ENCODE results near the gene GDF7. TPM values are rescaled to one million over a fixed set of nuclear protein-coding genes. Genes with fewer than 3 reads are reported as not detected.

The GDF7 gene
- total and polyA plus RNA-seq, 2 donors (not counting 3 experiments of a cell fraction or from before 2014, with no cell fraction given) = 3.7 to 3.9 TPM

DNA sequence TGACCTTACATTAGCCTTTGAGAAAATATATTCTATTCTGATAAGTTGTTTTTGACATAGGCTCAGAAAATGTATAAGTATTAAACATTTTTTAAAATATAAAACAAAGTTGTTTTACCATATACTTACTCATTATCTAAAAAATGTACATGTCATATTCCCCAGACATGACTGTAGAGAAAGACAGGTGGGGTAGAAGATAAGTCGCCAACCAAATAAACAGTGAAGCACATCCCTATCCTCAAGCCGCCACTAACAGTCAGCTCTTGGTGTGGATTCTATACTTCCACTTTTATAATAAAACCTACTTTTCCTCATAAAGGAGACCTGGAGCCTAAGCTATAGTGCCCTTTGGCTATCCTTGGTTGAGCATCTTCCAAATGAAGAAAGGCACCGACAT, 26.4 kb downstream of the GDF7 start:
- Histone ChIP-seq H3K36me3 (ENCODE audit: control insufficient read depth in 2 of 2, extremely low read depth in 1 of 2, insufficient read depth in 2 of 2, low read length in 2 of 2) (peaks cover 0 to 9% of the 10 kb centered on the region in 2 experiments), H3K4me1 (ENCODE audit: control insufficient read depth, extremely low read depth, insufficient read depth, low read length) (no peaks in the 10 kb centered on the region), H3K9me3 (replicated peaks; ENCODE audit: control insufficient read depth, insufficient read depth, low read length) (no peaks in the 10 kb centered on the region), H3K4me3 (replicated peaks in 1 of 3; ENCODE audit: insufficient read depth in 1 of 3, low read depth in 1 of 3, low read length in 3 of 3) (no peak overlapping the region), H2AFZ (ENCODE audit: low read depth, low read length) (no peak overlapping the region), H3K9me1 (replicated peaks; ENCODE audit: control insufficient read depth, extremely low read depth, insufficient read depth, low read length) (no peaks in the 10 kb centered on the region), H3K9ac (replicated peaks; ENCODE audit: extremely low read depth, insufficient read depth, low read length) (no peak overlapping the region), H3K27me3 (ENCODE audit: control insufficient read depth in 2 of 2, insufficient read depth in 2 of 2, low read length in 2 of 2) (no peaks in the 10 kb centered on the region), H3K79me2 (ENCODE audit: control insufficient read depth, insufficient read depth, low read length) (no peaks in the 10 kb centered on the region), H3K27ac (ENCODE audit: insufficient read depth, low read depth, low read length) (no peak overlapping the region), H3K4me2 (ENCODE audit: insufficient read depth, low read length) (no peak overlapping the region), H4K20me1 (replicated peaks; ENCODE audit: control insufficient read depth, extremely low read depth, insufficient read depth, low read length) (no peaks in the 10 kb centered on the region)
- ChIA-PET CTCF (interaction anchor here (1.0 to 2.6 kb wide), 4 partner anchors 9 to 88 kb away, joined by 4 to 12 read pairs (median 5); partner anchors contain the start of gene GDF7), POLR2A (no interaction called here)
- no peak for DNase-seq (ENCODE audit: low read depth, low spot score)
- dilution Hi-C loops (cut with MboI; ENCODE audit: extremely low pct_ligation_motif_present, low sequenced_read_pairs) (no loop called here), intact Hi-C loops (cut with micrococcal nuclease) (no loop called here)
- TF ChIP-seq JUN (IDR thresholded peaks at IDR 0.05; ENCODE audit: borderline replicate concordance, insufficient read depth, insufficient read length, low read depth) = no peak
- no peak for TF ChIP-seq POLR2A (IDR thresholded peaks at IDR 0.05; ENCODE audit: low read depth, low read length)
- no peak for TF ChIP-seq GATA2 (IDR thresholded peaks at IDR 0.05; ENCODE audit: insufficient read depth, insufficient read length, low read depth, low read length)
- TF ChIP-seq, protein P1, sequence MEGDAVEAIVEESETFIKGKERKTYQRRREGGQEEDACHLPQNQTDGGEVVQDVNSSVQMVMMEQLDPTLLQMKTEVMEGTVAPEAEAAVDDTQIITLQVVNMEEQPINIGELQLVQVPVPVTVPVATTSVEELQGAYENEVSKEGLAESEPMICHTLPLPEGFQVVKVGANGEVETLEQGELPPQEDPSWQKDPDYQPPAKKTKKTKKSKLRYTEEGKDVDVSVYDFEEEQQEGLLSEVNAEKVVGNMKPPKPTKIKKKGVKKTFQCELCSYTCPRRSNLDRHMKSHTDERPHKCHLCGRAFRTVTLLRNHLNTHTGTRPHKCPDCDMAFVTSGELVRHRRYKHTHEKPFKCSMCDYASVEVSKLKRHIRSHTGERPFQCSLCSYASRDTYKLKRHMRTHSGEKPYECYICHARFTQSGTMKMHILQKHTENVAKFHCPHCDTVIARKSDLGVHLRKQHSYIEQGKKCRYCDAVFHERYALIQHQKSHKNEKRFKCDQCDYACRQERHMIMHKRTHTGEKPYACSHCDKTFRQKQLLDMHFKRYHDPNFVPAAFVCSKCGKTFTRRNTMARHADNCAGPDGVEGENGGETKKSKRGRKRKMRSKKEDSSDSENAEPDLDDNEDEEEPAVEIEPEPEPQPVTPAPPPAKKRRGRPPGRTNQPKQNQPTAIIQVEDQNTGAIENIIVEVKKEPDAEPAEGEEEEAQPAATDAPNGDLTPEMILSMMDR (IDR thresholded peaks at IDR 0.05; ENCODE audit: extremely low read depth in 1 of 2, insufficient read depth in 1 of 2, low read depth in 1 of 2, low read length in 2 of 2) = no peak
- no peak for TF ChIP-seq EZH2 (IDR thresholded peaks at IDR 0.05; ENCODE audit: borderline replicate concordance, low read depth, low read length, severe bottlenecking)
- no TSS peak for BruUV-seq (replicated peaks)
- no peak for FAIRE-seq

DNA sequence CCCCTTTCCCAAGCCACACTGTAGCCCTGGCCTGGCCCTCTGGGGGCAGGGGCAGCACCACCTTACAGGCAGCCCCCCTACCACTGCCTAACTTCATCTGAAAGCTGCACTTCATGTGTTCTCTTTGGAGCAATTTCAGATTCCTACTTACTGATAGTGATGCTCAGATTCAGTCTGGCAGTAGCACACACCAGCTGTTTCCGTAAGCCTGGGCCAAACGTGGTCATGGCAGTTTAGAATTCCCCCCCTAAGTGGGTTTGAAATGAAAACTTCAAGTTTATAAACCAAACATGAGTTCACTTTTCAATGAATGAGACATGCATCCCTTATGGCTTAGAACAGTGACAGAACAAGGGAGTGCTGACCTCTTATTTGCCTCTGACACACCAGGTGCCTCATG, 29.4 kb downstream of the GDF7 start:
- H3K36me3 ChIP-seq (ENCODE audit: control insufficient read depth in 2 of 2, extremely low read depth in 1 of 2, insufficient read depth in 2 of 2, low read length in 2 of 2) = peaks cover 0 to 9% of the 10 kb centered on the region in 2 experiments
- H4K20me1 ChIP-seq (replicated peaks; ENCODE audit: control insufficient read depth, extremely low read depth, insufficient read depth, low read length) = no peaks in the 10 kb centered on the region
- H2AFZ ChIP-seq (ENCODE audit: low read depth, low read length) = no peak overlapping the region
- no peak for FAIRE-seq
- no peak overlapping the region for H3K4me2 ChIP-seq (ENCODE audit: insufficient read depth, low read length)
- dilution Hi-C loops (cut with MboI; ENCODE audit: extremely low pct_ligation_motif_present, low sequenced_read_pairs) = no loop called here
- no peak overlapping the region for H3K4me3 ChIP-seq (replicated peaks in 1 of 3; ENCODE audit: insufficient read depth in 1 of 3, low read depth in 1 of 3, low read length in 3 of 3)
- no peak for DNase-seq (ENCODE audit: low read depth, low spot score)
- no peaks in the 10 kb centered on the region for H3K79me2 ChIP-seq (ENCODE audit: control insufficient read depth, insufficient read depth, low read length)
- H3K27me3 ChIP-seq (ENCODE audit: control insufficient read depth in 2 of 2, insufficient read depth in 2 of 2, low read length in 2 of 2) = no peaks in the 10 kb centered on the region
- H3K9me3 ChIP-seq (replicated peaks; ENCODE audit: control insufficient read depth, insufficient read depth, low read length) = no peaks in the 10 kb centered on the region
- H3K9ac ChIP-seq (replicated peaks; ENCODE audit: extremely low read depth, insufficient read depth, low read length) = no peak overlapping the region
- intact Hi-C loops (cut with micrococcal nuclease) = no loop called here
- TF ChIP-seq GATA2 (IDR thresholded peaks at IDR 0.05; ENCODE audit: insufficient read depth, insufficient read length, low read depth, low read length) (no peak), POLR2A (IDR thresholded peaks at IDR 0.05; ENCODE audit: low read depth, low read length) (no peak), MYC (IDR thresholded peaks at IDR 0.05; ENCODE audit: low read depth, low read length) (no peak), FOS (IDR thresholded peaks at IDR 0.05; ENCODE audit: borderline replicate concordance, insufficient read depth, low read length) (no peak), JUN (IDR thresholded peaks at IDR 0.05; ENCODE audit: borderline replicate concordance, insufficient read depth, insufficient read length, low read depth) (no peak), POLR2AphosphoS5 (IDR thresholded peaks at IDR 0.05; ENCODE audit: insufficient read depth, low read depth, low read length) (no peak), EZH2 (IDR thresholded peaks at IDR 0.05; ENCODE audit: borderline replicate concordance, low read depth, low read length, severe bottlenecking) (no peak)
- TF ChIP-seq, protein P2, sequence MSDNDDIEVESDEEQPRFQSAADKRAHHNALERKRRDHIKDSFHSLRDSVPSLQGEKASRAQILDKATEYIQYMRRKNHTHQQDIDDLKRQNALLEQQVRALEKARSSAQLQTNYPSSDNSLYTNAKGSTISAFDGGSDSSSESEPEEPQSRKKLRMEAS (IDR thresholded peaks at IDR 0.05; ENCODE audit: insufficient read depth, insufficient read length) = no peak
- TF ChIP-seq, protein P1 (IDR thresholded peaks at IDR 0.05; ENCODE audit: extremely low read depth in 1 of 2, insufficient read depth in 1 of 2, low read depth in 1 of 2, low read length in 2 of 2) = no peak
- ChIA-PET POLR2A (no interaction called here), CTCF (no interaction called here)
- H3K4me1 ChIP-seq (ENCODE audit: control insufficient read depth, extremely low read depth, insufficient read depth, low read length) = peaks cover 15% of the 10 kb centered on the region
- H3K9me1 ChIP-seq (replicated peaks; ENCODE audit: control insufficient read depth, extremely low read depth, insufficient read depth, low read length) = no peaks in the 10 kb centered on the region
- no TSS peak for BruUV-seq (replicated peaks)
- H3K27ac ChIP-seq (ENCODE audit: insufficient read depth, low read depth, low read length) = no peak overlapping the region
